DND-41 (cell line): ENCODE measurements around the gene NRF1.

Experiments used
- ATAC-seq: fragments of 200-7000 bp; cut with Tn5 transposase; 3 replicates; pipeline ENCODE4 v1.9.1; 2021; ENCODE audit warnings: low read depth; ENCODE audit not compliant: insufficient read depth
- DNase-seq: peaks from one replicate; pipeline ENCODE4 v3.0.0-alpha.2; 2020
- H2AFZ ChIP-seq: 2 replicates; pipeline ENCODE4 v1.6.0; 2012; ENCODE audit warnings: low read depth, low read length
- H3K27ac ChIP-seq: 2 replicates; pipeline ENCODE4 v1.5.1; 2012; ENCODE audit warnings: low read length, inconsistent platforms
- H3K27me3 ChIP-seq: fragments of 200-600 bp; sonication (generic); 2 replicates; pipeline ENCODE4 v1.6.0; 2012; ENCODE audit warnings: low read length, mild to moderate bottlenecking, inconsistent platforms; ENCODE audit not compliant: insufficient read depth, poor library complexity
- H3K36me3 ChIP-seq: 2 replicates; pipeline ENCODE4 v1.5.1; 2012; ENCODE audit warnings: low read length, inconsistent platforms; ENCODE audit not compliant: insufficient read depth
- H3K4me1 ChIP-seq: 2 replicates; pipeline ENCODE4 v1.5.1; 2012; ENCODE audit warnings: mild to moderate bottlenecking, low read length; ENCODE audit not compliant: insufficient read depth
- H3K4me2 ChIP-seq: 2 replicates; pipeline ENCODE4 v1.6.0; 2012; ENCODE audit warnings: mild to moderate bottlenecking, moderate library complexity, low read length, inconsistent platforms; ENCODE audit not compliant: insufficient read depth
- H3K4me3 ChIP-seq, 2 experiments: fragments of 200-600 bp in 1 of 2; shearing (Covaris generic) in 1 of 2; 2 replicates each; pipeline ENCODE4 v1.5.1; 2012 to 2016; ENCODE audit warnings: inconsistent platforms in 2 of 2, low read length in 2 of 2, mild to moderate bottlenecking in 2 of 2, low read depth in 1 of 2, moderate library complexity in 1 of 2
- H3K79me2 ChIP-seq: 2 replicates; pipeline ENCODE4 v1.6.0; 2012; ENCODE audit warnings: low read length, inconsistent platforms; ENCODE audit not compliant: insufficient read depth
- H3K9ac ChIP-seq: 2 replicates; pipeline ENCODE4 v1.6.0; 2012; ENCODE audit warnings: low read depth, mild to moderate bottlenecking, inconsistent platforms, low read length, moderate library complexity
- H3K9me3 ChIP-seq: 2 replicates; pipeline ENCODE4 v1.5.1; 2012; ENCODE audit warnings: low read length, moderate library complexity, mild to moderate bottlenecking, inconsistent platforms; ENCODE audit not compliant: insufficient read depth, severe bottlenecking
- H4K20me1 ChIP-seq: 2 replicates; pipeline ENCODE4 v1.6.0; 2012; ENCODE audit warnings: low read length; ENCODE audit not compliant: insufficient read depth
- CTCF ChIP-seq: IDR thresholded peaks from 2 replicates; pipeline ENCODE4 v1.5.1; 2012; ENCODE audit warnings: borderline replicate concordance, low read length, moderate library complexity, mild to moderate bottlenecking; ENCODE audit not compliant: poor library complexity, severe bottlenecking; ENCODE audit errors: extremely low read depth
- EZH2 ChIP-seq: IDR thresholded peaks from 3 replicates; pipeline ENCODE4 v1.6.1; 2012; ENCODE audit warnings: borderline replicate concordance, low read depth, mild to moderate bottlenecking, moderate library complexity, low read length, inconsistent platforms; ENCODE audit not compliant: severe bottlenecking

The NRF1 gene

DNA sequence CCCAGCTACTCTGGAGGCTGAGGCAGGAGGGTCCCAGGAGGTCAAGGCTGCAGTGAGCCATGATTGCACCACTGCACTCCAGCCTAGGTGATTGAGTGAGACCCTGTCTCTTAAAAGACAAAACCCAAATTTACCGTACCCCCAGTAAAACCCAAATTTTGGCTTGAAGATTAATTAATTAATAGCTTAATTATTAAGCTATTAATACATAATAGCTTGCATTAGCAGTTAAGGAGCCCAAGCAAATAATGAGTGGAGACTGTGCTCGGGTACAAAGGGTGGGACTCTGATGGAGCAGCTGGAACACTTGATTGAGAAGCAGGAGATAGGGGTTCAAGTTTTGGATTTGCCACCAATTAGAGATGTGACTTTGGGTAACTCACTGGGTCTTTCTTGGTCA is 28.9 kb downstream of the NRF1 start:
- H3K79me2 ChIP-seq, result peaks cover 97% of the 10 kb centered on the region
- TF ChIP-seq CTCF (no peak), EZH2 (no peak)
- H3K9me3 ChIP-seq, result no peaks in the 10 kb centered on the region
- H3K4me3 ChIP-seq, result no peak overlapping the region
- no peak overlapping the region for H2AFZ ChIP-seq
- ATAC-seq (no peak), DNase-seq (no peak)
- H3K4me2 ChIP-seq, result no peak overlapping the region
- no peak overlapping the region for H3K27ac ChIP-seq
- H3K36me3 ChIP-seq, result 0 out of 2 replicates have a peak, but pooled peaks cover 12% of the 10 kb centered on the region
- H3K27me3 ChIP-seq, result no peaks in the 10 kb centered on the region
- no peaks in the 10 kb centered on the region for H3K4me1 ChIP-seq
- no peak overlapping the region for H3K9ac ChIP-seq
- peaks cover 41% of the 10 kb centered on the region for H4K20me1 ChIP-seq

- no peak overlapping the region for H3K4me3 ChIP-seq
- H3K27ac ChIP-seq, result no peak overlapping the region
- H3K36me3 ChIP-seq, result peaks cover 19% of the 10 kb centered on the region; the same call in 1 of the 2 replicates
- H2AFZ ChIP-seq, result no peak overlapping the region
- TF ChIP-seq EZH2 (no peak), CTCF (no peak)
- H3K27me3 ChIP-seq, result no peaks in the 10 kb centered on the region
- no peaks in the 10 kb centered on the region for H3K9me3 ChIP-seq
- H3K79me2 ChIP-seq, result peaks cover 97% of the 10 kb centered on the region
- no peak overlapping the region for H3K4me2 ChIP-seq
- H3K9ac ChIP-seq, result no peak overlapping the region
- H3K4me1 ChIP-seq, result no peaks in the 10 kb centered on the region
- H4K20me1 ChIP-seq, result peaks cover 26% of the 10 kb centered on the region
- no peak for ATAC-seq
- DNase-seq, result no peak
These were observed 31.5 kb downstream of the NRF1 start for GRCh38 chr7:129642871-129643549.

GRCh38 chr7:129643550-129644170 is 32.1 kb downstream of the NRF1 start:
- Histone ChIP-seq H2AFZ (no peak overlapping the region), H3K36me3 (peaks cover 19% of the 10 kb centered on the region; the same call in 1 of the 2 replicates), H3K4me2 (no peak overlapping the region), H4K20me1 (peaks cover 22% of the 10 kb centered on the region), H3K9ac (no peak overlapping the region), H3K9me3 (no peaks in the 10 kb centered on the region), H3K27ac (no peak overlapping the region), H3K27me3 (no peaks in the 10 kb centered on the region), H3K79me2 (peaks cover 94% of the 10 kb centered on the region), H3K4me1 (no peaks in the 10 kb centered on the region), H3K4me3 (no peak overlapping the region)
- TF ChIP-seq CTCF (no peak), EZH2 (no peak)
- DNase-seq (no peak), ATAC-seq (no peak)
